B cell (primary cell): ENCODE data around the gene TMEM263.

ENCODE experiments used
- CTCF ChIP-seq: fragments of 200-600 bp; IDR thresholded peaks from one replicate; pipeline ENCODE4 v1.8.0; 2022; ENCODE audit warnings: antibody characterized with exemption, mild to moderate bottlenecking
- EZH2 ChIP-seq: IDR thresholded peaks from 2 replicates; pipeline ENCODE4 v1.6.1; 2012; ENCODE audit warnings: borderline replicate concordance, low read depth, mild to moderate bottlenecking, moderate library complexity, low read length; ENCODE audit not compliant: insufficient read depth, poor library complexity, severe bottlenecking

- TF ChIP-seq CTCF (peak; percentile 96), EZH2 (no peak)
These were observed 35.7 kb upstream of the TMEM263 start for GRCh38 chr12:106919910-106920544.
